Measurements from ENCODE around the gene TEX9. TPM values are rescaled to one million over a fixed set of nuclear protein-coding genes. Genes with fewer than 3 reads are reported as not detected.

TEX9 gene
- total and polyA plus RNA-seq, 10 donors, result 2.4 to 21.4 (median 5.8) TPM

DNA sequence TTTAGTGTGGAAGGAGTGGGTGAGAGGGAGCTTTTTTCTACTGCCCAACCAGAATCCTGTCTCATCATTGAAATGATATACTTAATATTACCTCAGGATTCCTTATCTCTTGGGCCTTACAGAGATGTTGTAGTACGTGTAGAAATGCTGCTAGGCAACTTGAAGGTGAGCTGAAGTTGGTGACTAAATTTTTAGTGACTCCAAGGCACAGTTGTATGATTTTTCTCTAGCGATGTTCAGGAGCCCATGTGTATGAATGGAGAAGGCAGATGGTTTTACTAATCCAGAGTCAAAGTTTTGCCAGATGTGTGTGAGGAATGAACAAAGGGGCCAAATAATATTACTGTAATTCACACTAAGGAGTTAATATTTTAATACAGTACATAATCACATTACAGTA is 42.8 kb upstream of the TEX9 start:
- TF ChIP-seq, protein P1, sequence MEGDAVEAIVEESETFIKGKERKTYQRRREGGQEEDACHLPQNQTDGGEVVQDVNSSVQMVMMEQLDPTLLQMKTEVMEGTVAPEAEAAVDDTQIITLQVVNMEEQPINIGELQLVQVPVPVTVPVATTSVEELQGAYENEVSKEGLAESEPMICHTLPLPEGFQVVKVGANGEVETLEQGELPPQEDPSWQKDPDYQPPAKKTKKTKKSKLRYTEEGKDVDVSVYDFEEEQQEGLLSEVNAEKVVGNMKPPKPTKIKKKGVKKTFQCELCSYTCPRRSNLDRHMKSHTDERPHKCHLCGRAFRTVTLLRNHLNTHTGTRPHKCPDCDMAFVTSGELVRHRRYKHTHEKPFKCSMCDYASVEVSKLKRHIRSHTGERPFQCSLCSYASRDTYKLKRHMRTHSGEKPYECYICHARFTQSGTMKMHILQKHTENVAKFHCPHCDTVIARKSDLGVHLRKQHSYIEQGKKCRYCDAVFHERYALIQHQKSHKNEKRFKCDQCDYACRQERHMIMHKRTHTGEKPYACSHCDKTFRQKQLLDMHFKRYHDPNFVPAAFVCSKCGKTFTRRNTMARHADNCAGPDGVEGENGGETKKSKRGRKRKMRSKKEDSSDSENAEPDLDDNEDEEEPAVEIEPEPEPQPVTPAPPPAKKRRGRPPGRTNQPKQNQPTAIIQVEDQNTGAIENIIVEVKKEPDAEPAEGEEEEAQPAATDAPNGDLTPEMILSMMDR (IDR thresholded peaks at IDR 0.05 in 8 of 11, conservative IDR thresholded peaks at IDR 0.05 in 3 of 11), result no peak
- TF ChIP-seq POLR2AphosphoS5 (IDR thresholded peaks at IDR 0.05) (no peak), POLR2A (IDR thresholded peaks at IDR 0.05) (no peak)
- H3K4me1 ChIP-seq, result no peaks in the 10 kb centered on the region
- H3K36me3 ChIP-seq, result no peaks in the 10 kb centered on the region
- peaks cover 0 to 17% (median 12%) of the 10 kb centered on the region in 8 donors for H3K9me3 ChIP-seq
- no peaks in the 10 kb centered on the region for H3K27me3 ChIP-seq (replicated peaks in 1 of 7)
- intact Hi-C loops (cut with DNase I; ENCODE audit: low total_unique reads), result no loop called here
- DNase-seq, result no peak
- WGBS, 5 donors, result 48 to 85% (median 60%) methylated on average over 2 of the region's 2 CpGs
- no peak overlapping the region for H3K27ac ChIP-seq
- H3K4me3 ChIP-seq, result no peak overlapping the region

DNA sequence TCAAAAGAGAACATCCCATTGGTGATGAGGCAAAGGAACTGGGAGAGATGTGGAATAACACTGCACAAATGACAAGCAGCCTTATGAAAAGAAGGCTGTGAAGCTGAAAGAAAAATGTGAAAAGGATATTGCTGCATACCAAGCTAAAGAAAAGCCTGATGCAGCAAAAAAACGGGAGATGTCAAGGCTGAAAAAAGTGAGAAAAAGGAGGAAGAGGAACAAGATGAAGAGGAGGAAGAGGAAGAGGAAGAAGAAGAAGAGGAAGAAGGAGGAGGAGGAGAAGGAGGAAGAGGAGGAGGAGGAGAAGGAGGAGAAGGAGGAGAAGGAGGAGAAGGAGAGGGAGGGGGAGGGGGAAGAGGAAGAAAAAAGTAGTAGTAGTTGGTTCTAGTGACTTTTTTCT is 41.8 kb upstream of the TEX9 start:
- peaks cover 0 to 11% (median 2%) of the 10 kb centered on the region in 8 donors for H3K9me3 ChIP-seq
- WGBS, 5 donors, result 13 to 41% (median 24%) methylated on average over 1 of the region's 1 CpG
- intact Hi-C loops (cut with DNase I; ENCODE audit: low total_unique reads), result no loop called here
- no peaks in the 10 kb centered on the region for H3K36me3 ChIP-seq
- H3K27me3 ChIP-seq (replicated peaks in 1 of 7), result no peaks in the 10 kb centered on the region
- no peak for DNase-seq
- no peak overlapping the region for H3K27ac ChIP-seq
- TF ChIP-seq POLR2A (IDR thresholded peaks at IDR 0.05) (no peak), POLR2AphosphoS5 (IDR thresholded peaks at IDR 0.05) (no peak)
- no peak overlapping the region for H3K4me3 ChIP-seq
- no peaks in the 10 kb centered on the region for H3K4me1 ChIP-seq

DNA sequence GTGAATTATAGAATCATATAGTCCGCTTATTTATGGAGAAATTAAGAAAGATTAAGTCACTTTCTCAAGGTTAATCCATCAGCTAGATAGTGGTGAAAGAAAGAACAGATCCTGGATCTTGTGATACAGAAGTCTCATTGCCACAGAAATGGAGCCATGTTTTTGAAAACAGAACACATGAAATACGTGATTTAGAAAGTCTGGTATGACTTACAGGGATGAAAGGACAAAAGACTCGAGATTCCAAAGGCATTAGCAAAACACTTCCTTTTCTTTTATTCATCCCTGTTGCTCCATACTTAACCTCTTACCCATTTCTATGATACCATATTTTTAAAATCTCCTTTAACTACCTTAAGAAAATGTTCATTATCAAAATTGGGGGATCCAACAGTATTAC is 40.0 kb upstream of the TEX9 start:
- intact Hi-C loops (cut with DNase I; ENCODE audit: low total_unique reads), result no loop called here
- no peak for DNase-seq

DNA sequence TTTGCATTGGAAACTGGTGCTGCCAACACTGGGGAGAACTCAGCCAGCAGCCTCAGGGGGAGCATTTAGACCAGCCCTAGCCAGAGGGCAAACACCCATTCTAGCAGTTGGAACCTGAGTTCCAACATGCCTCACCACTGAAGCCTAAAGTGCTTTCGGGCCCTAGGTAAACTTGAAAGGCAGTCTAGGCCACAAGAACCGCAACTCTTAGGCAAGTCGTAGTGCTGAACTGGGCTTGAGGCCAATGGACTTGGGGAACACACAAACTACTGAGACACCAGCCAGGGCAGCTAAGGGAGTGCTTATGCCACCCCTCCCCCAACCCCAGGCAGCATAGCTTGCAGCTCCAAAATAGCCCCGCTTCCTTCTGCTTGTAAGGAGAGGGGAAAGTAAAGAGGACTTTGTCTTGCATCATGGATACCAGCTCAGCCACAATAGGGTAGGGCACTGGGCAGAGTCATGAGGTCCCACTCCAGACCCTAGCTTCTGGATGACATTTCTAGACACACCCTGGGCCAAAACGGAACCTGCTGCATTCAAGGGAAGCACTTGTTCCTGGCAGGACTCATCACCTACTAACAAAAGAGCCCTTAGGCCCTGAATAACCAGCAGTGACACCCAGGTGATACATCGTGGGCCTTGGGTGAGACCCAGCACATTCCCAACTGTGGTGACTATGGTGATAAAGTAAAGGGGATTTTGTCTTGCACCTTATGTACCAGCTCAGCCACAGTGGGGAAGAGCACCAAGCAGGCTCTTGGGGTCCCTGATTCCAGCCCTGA is 37.3 kb upstream of the TEX9 start:
- Histone ChIP-seq H3K36me3 (no peaks in the 10 kb centered on the region), H3K4me3 (no peak overlapping the region), H3K27ac (no peak overlapping the region), H3K27me3 (replicated peaks in 1 of 7) (no peaks in the 10 kb centered on the region), H3K4me1 (no peaks in the 10 kb centered on the region), H3K9me3 (peaks cover 0 to 30% (median 16%) of the 10 kb centered on the region in 8 donors)
- intact Hi-C loops (cut with DNase I; ENCODE audit: low total_unique reads), result no loop called here
- DNase-seq, result no peak
- no peak for TF ChIP-seq POLR2A (IDR thresholded peaks at IDR 0.05)
- no peak for TF ChIP-seq POLR2AphosphoS5 (IDR thresholded peaks at IDR 0.05)
- TF ChIP-seq, protein P1 (IDR thresholded peaks at IDR 0.05 in 8 of 11, conservative IDR thresholded peaks at IDR 0.05 in 3 of 11), result no peak
- WGBS, 5 donors, result 73 to 100% (median 83%) methylated on average over 4 to 6 of the region's 6 CpGs

More for the DNA sequence above, 40.0 kb upstream of the TEX9 start:
- Histone ChIP-seq H3K27me3 (replicated peaks in 1 of 7) (no peaks in the 10 kb centered on the region), H3K4me3 (no peak overlapping the region), H3K27ac (no peak overlapping the region), H3K9me3 (peaks cover 0 to 15% (median 1%) of the 10 kb centered on the region in 8 donors), H3K36me3 (no peaks in the 10 kb centered on the region), H3K4me1 (no peaks in the 10 kb centered on the region)
- WGBS, 5 donors, result 52 to 80% (median 68%) methylated on average over 3 of the region's 3 CpGs
- TF ChIP-seq, protein P1 (IDR thresholded peaks at IDR 0.05 in 8 of 11, conservative IDR thresholded peaks at IDR 0.05 in 3 of 11), result no peak
- no peak for TF ChIP-seq POLR2A (IDR thresholded peaks at IDR 0.05)
- no peak for TF ChIP-seq POLR2AphosphoS5 (IDR thresholded peaks at IDR 0.05)
